ENCODE measurements around the gene PLXDC2.

GRCh38 chr10:19800161-19800560 is 16.1 kb upstream of the PLXDC2 start:
- no peak for TF ChIP-seq CTCF (IDR thresholded peaks at IDR 0.05; ENCODE audit: low read depth, low read length, poor library complexity, severe bottlenecking)
- no peak for TF ChIP-seq EZH2phosphoT487 (IDR thresholded peaks at IDR 0.05; ENCODE audit: borderline replicate concordance, low read length)
